Heart left ventricle (tissue), 13 donors: ENCODE measurements around the gene BHLHA9.

ENCODE experiments used
- POLR2A ChIP-seq, 2 donors: fragments of 450-650 bp; IDR thresholded peaks; one replicate each; pipeline ENCODE4 v1.6.1; 2017; ENCODE audit warnings: antibody characterized with exemption in 2 of 2, mild to moderate bottlenecking in 2 of 2, moderate library complexity in 2 of 2
- TF ChIP-seq, protein P1 (sequence below), 12 donors: fragments of 200-600 bp; sonication (generic) in 4 of 12; IDR thresholded peaks; one replicate each; pipeline versions ENCODE4 v1.5.0 to v1.8.0; 2018 to 2022; ENCODE audit warnings: antibody characterized with exemption in 12 of 12, mild to moderate bottlenecking in 5 of 12
- donor health status: ischemic (EF 13 %, LVEDD 7.1; RV severe dilation, severe dysfunction).
- donor health status: DM: no; HTN: yes; CAD: no.
- donor health status: DM: no; HTN: no; CAD: no.
- donor health status: ischemic (EF 25% LVEDD 6.9; RV normal size, moderate dysfunction).
- donor health status: ischemic (EF 25% LVEDD 5.7; RV mildly dilated, moderate dysfunction).
- donor health status: ischemic (EF 35%, LVEDD 5.7; RV mildly dilated, moderate dysfunction).
- donor health status: nonischemic (EF 11% LVEDD 7.7; RV severe dilation, severe dysfunction).
- donor health status: DM: yes; HTN: yes; CAD: no.
- donor health status: PGD.
- donor health status: ischemic (EF 29% LVEDD 5.4; RV normal size, mild dysfunction).
- donor health status: nonischemic (EF 23%, LVEDD 6.1; RV moderate dilation, normal function).

DNA sequence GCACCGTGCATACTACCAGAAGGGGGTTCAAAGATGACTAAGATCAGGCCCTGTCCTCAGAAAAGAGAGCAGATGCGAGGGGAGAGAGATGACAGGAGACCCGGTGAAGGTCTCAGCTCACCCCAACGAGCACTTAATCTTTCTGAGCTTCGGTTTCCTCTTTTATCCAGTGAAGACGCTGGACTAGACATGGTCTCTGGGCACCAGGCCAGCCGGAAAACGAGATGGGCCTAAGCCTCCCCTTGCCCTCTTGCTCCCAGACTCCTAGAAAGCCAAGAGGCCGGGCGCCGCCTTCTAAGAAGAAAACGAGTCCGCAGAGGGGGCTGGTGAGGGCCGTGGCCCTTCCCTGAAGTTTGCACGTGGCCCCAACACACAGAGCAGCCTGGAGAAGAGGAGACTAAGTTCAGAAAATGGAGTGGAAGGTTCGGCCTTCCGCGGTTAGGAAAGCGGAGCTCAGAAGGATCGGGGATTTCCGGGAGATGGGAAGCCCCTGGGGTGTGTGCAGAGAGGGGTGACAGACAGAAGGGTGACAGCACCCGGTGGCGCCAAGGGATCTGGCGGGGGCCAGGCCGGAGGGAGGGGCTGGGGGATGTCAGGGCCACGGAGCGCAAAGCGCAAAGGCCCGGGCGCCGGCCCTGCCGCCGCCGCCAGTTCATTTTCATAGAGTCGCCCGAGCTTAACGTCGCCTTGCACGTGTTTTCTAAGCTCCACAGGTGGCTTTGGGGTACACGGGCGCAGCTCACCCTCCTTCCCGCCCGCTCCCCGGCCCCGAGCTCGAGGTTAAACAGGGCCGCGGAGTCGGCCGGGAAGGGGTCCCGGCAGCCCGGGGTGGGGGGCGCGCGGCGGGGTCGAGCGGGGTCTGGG is 42.1 kb upstream of the BHLHA9 start:
- TF ChIP-seq, protein P1, sequence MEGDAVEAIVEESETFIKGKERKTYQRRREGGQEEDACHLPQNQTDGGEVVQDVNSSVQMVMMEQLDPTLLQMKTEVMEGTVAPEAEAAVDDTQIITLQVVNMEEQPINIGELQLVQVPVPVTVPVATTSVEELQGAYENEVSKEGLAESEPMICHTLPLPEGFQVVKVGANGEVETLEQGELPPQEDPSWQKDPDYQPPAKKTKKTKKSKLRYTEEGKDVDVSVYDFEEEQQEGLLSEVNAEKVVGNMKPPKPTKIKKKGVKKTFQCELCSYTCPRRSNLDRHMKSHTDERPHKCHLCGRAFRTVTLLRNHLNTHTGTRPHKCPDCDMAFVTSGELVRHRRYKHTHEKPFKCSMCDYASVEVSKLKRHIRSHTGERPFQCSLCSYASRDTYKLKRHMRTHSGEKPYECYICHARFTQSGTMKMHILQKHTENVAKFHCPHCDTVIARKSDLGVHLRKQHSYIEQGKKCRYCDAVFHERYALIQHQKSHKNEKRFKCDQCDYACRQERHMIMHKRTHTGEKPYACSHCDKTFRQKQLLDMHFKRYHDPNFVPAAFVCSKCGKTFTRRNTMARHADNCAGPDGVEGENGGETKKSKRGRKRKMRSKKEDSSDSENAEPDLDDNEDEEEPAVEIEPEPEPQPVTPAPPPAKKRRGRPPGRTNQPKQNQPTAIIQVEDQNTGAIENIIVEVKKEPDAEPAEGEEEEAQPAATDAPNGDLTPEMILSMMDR (IDR thresholded peaks at IDR 0.05) = no peak
- no peak for TF ChIP-seq POLR2A (IDR thresholded peaks at IDR 0.05)
